IPS DF 4.7 (cell line): ENCODE data around the gene RNPC3.

Experiments used
- DNase-seq: peaks from one replicate; pipeline ENCODE4 v3.0.0-alpha.2; 2013; ENCODE audit warnings: low spot score; ENCODE audit errors: extremely low read depth

Gene RNPC3

GRCh38 chr1:103525607-103526507 is at the start of gene RNPC3:
TSS of gene RNPC3 (plus strand) at chr1:103525699. CDS start at chr1:103526071, 372 bp downstream.
- DNase-seq = peak; percentile 33

- DNase-seq = no peak
Observed at GRCh38 chr1:103477101-103477500, 48.4 kb upstream of the RNPC3 start.

DNA sequence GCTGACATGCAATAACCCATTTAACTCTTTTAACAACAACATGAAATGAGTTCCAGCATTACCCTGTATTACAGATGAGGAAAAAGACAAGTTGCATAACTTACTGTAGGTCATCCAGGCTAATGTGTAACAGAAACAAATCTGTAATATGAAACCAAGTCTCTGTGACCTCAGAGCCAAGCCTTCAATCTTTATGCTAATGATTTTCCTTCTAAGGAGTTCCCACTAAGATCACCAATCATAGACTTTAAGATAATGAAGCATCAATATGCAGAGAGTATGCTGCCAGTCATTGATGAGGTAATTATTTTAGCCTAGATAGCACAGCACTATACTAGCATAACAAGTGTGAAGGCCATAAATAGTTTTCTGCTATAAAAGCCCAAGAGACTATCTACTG is 35.6 kb upstream of the RNPC3 start:
- no peak for DNase-seq

DNA sequence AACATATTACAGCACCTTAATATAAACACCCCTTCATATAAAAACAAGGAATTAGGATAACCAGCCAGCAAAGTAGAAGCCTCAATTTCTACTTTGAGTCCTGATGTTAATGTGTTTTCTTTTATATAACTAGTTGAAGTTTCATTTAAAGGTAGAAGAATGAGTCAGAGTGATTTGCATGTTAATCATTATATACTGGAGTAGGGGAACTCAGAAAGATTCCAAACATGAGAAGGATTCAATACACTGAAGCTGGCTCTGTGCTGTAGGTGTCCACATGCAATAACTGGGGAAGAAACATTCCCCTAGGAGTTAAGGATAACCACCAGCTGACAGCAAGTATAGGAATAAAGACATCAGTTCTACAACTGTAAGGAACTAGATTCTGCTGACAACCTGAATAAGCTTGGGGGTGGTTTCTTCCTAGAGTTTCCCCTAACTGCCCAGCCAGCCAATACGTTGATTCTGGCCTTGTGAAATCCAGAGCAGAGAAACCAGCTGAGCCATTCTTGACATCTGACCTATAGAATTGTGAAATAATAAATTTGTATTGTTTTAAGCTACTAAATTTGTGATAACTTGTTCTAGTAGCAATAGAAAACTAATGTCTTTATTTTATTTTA is 33.4 kb upstream of the RNPC3 start:
- no peak for DNase-seq

DNA sequence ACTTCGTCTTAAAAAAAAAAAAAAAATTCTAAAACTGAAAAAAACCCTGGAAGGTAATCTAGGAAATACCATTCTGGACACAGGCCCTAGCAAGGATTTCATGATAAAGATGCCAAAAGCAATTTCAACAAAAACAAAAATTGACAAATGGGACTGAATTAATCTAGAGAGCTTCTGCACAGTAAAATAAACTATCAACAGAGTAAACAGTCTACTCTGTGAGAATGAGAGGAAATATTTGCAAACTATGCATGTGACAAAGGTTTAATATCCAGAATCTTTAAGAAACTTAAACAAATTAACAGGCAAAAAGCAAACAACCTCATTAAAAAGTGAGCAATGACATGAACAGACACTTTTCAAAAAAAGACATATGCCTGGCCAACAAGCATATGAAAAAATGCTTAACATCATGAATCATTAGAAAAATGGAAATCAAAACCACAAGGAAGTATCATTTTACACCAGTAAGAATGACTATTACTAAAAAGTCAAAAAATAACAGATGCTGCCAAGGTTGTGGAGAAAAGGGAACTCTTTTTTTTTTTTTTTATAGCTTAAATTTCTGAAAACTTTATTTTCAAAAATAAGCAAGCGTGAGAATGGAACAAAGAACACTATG is 29.4 kb upstream of the RNPC3 start:
- no peak for DNase-seq

- DNase-seq = no peak
Observed at GRCh38 chr1:103497404-103497803, 28.1 kb upstream of the RNPC3 start.

DNA sequence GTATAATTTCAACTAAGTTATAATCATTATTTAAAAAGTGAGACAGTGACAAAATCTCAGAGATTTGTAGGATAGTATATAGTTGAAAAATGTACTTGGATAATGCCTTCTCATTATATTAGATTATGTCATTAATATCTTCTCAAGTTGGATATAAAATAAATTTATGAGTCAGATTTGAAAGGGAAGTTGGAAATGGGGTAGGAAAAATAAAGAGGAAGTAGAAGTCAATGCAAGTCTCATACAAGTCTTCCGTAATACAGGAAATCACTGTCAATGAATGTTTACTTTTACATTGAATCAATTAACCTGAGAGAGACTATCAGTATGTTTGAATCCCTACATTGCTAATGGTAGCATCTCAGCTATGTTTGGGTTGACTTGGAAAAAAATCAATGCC is 16.2 kb upstream of the RNPC3 start:
- no peak for DNase-seq

DNA sequence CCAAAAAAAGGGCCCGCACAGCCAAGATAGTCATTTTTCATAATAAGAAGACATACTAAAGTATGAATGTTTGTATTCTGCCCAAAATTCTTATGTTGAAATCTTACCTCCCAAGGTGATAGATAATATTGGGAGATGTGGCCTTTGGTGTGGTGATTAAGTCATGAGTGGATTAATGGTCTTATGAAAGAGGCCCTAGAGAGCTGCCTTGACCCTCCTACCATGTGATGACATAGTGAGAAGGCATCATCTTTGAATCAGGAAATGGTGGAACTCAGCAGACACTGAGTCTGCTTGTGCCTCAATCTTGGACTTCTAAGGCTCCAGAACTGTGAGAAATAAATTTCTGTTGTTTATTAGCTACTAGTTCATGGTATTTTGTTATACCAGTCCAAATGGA is 11.8 kb upstream of the RNPC3 start:
- no peak for DNase-seq

- DNase-seq = no peak
Observed at GRCh38 chr1:103514920-103515503, 10.5 kb upstream of the RNPC3 start.

DNA sequence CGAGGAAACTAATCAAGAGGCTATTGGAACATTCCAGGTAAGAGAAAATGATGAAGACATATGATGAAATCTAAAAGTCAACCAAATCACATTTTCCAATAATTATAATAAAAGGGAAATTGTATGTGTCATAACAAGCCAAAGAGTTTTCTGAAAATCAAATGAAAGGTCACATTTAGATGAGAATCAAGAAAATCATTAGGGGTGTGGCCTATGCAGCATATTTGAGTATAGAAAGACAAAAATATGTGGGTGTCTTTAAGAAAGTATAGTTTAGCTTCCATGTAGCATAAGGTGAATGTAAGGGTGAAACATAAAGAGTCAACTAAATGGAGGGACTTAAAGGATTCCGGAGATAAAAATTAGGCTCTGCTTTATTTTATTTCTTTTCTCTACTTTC is 9.2 kb upstream of the RNPC3 start:
- DNase-seq = no peak

GRCh38 chr1:103516693-103517092 is 8.8 kb upstream of the RNPC3 start:
- DNase-seq = no peak

GRCh38 chr1:103517380-103518047 is 8.0 kb upstream of the RNPC3 start:
- DNase-seq = no peak

DNA sequence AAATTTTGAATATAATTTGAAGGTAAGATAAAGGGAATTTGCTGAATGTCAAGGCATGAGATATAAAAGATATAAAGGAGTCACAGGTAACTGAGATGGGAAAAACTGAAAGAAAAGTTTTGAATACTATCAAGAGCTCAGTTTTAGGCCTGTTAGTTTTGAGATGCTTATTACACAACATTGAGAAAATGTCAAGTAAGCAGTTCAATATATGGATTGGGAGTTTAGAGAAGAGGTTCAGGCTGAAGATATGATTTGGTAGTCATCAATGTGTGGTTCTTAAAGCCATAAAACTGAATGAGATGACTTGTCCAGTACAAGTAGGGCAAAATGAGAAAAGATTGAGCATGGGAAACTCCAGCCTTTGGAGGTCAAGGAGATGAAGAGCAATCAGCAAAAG is 4.7 kb upstream of the RNPC3 start:
- DNase-seq = no peak

DNA sequence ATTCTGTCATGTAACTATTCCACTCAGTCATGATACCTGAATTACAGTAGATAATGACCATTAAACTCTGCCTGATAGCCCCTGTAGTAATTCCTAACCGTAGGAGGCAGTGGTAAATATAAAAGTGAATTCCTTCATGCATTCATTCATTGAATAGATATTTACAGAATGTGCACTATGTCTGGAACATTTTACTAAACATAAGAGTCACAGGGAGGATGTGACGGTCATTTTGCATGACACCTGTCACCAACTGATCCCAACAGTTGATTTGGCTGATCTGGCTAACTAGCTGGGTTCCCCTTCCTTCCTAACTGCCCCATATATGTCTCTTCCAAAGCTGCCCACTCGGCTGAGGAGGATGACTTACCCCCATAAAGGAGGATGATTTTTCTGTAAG is 2.2 kb upstream of the RNPC3 start:
- no peak for DNase-seq

DNA sequence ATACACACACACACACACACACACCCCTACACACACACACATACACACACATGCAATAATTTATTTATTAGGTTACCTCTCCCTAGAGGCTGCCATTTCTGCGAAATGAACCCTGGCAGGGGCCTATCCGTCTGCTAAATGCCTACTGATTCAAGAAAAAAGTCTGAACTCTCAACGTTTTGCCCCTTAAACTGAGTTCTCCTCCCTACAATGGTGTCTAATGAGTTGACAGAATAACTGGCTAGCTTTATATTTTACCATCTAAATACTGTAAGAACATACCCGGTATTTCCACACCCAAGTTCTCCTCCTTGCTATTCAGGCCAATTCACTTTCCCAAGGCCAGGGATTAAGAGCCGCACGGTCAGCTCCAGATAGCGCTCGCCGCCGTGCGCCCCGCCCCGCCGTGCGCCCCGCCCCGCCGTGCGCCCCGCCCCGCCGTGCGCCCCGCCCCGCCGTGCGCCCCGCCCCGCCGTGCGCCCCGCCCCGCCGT is 339 bp upstream of the RNPC3 start:
- no peak for DNase-seq

GRCh38 chr1:103527331-103527730 is 1.8 kb downstream of the RNPC3 start:
- no peak for DNase-seq

GRCh38 chr1:103529746-103530145 is 4.2 kb downstream of the RNPC3 start:
- no peak for DNase-seq

- DNase-seq = no peak
Observed at GRCh38 chr1:103538226-103538625, 12.7 kb downstream of the RNPC3 start.

- DNase-seq = no peak
Observed at GRCh38 chr1:103541431-103541830, 15.9 kb downstream of the RNPC3 start.

DNA sequence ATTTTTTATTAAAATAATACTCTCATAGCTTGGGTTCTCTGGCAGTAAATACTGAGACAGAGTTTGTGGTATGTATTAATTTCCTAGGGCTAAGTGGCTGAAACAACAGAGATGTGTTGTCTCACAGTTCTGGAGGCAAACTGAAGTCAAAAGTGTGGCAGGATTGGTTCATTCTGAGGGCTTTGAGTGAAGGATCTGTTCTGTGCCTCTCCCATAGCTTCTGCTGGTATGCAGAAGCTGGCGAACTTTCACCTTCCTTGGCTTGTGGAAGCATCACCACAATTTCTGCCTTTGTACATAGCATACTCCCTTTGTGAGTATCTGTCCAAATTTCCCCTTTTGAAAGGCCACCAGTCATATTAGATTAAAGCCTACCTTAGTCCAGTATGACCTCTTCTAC is 21.0 kb downstream of the RNPC3 start:
- no peak for DNase-seq

DNA sequence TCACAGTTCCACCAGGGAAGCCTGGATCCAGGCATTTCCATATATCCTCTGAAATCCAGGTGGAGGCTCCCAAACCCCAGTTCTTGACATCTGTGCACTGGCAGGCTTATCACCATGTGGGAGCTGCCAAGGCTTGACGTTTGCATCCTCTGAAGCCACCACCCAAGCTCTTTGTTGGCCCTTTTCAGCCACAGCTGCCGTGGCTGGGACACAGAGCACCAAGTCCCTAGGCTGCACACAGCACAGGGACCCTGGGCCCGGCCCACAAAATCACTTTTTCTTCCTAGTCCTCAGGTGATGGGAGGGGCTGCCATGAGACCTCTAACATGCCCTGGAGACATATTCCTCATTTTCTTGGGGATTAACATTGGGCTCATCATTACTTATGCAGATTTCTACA is 22.3 kb downstream of the RNPC3 start:
- no peak for DNase-seq
